GM18519 (cell line): ENCODE data around the gene ADAMTS5.

Source experiments
- ATAC-seq: cut with Tn5 transposase; IDR thresholded peaks from one replicate; pipeline ENCODE4 v1.9.1; 2021; ENCODE audit warnings: mild to moderate bottlenecking, moderate library complexity; ENCODE audit not compliant: unreplicated experiment, low FRiP score

Gene ADAMTS5

DNA sequence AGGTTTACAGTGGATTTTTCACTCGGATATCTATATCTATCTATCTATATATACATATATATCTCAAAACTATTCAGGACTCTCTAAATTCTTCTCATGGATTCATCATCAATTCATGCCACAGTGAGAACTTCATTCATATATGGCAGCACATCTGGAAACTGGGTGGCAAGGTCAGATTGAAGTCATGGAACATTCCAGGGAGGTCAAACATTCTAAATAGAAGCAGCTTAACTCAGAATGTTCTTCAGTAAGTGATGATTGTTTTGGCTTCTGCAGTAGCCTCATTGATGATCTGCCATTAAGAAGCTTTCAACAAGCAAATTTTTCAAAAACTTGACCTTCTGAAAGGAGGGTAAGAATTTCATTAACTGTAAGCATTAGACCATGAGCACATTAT, 74.7 kb downstream of the ADAMTS5 start:
- ATAC-seq: no peak

DNA sequence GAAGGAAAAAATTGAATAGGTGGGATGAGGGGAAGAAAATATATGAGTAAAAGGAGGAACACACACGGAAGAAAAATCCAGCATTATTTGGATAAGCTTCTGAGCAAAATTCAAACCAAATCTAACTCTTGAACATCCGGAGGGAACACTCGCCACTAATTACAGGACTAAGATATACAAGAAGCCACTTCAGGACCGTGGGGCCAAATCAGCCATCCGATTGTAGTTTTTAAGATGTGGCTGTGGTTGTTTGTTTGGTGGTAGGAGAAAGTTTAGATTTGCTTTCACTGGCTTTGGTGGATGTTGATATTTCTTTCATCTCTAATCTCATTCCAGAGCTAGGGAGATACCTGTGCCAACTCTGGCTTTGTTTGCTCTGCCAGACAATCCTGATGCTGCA, 78.0 kb downstream of the ADAMTS5 start:
- no peak for ATAC-seq

GRCh38 chr21:26888256-26888655, 78.6 kb downstream of the ADAMTS5 start:
- no peak for ATAC-seq

GRCh38 chr21:26887251-26887650, 79.6 kb downstream of the ADAMTS5 start:
- no peak for ATAC-seq

GRCh38 chr21:26884436-26884835, 82.5 kb downstream of the ADAMTS5 start:
- ATAC-seq: no peak

DNA sequence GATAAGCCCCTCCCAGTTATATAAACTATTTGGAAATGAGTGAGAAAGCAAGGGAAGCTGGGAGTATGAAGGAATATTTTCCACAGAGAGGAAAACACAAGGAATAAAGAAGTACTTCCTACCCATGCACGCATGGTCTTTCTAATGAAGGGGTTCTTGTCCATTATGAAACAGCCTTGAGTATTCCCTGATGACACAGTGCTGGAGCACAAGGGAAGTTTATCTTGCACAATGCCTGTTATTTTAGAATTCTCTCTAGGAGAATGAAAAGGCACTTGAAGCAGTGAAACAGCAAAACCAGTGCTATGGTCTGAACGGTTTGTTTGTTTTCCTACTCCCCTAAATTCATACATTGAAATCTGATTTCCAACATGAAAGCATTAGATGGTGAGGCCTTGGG, 83.1 kb downstream of the ADAMTS5 start:
- ATAC-seq: no peak

GRCh38 chr21:26881504-26882228, 85.2 kb downstream of the ADAMTS5 start:
- ATAC-seq: no peak

DNA sequence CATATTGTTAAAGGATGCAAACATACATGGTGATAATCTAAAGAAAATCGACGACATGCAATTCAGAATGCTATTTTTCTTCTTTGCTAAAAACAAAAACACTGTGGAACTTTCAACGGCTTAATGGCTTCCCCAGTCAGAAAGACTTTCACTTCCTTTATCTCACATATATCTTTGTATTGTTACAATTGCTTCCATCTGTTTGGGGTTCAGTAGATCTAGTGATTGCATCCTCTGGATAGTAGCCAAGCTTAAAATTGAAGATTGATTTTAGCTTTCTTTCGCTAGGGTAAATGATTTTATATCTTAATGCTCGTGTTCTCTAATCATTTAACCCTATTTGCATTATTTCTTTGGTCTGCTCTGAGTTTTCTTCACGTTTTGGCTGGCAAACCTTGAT, 89.9 kb downstream of the ADAMTS5 start:
- ATAC-seq: no peak

- ATAC-seq: no peak
Observed at GRCh38 chr21:26874347-26874746, 92.5 kb downstream of the ADAMTS5 start.
